Endothelial cell of umbilical vein (primary cell): ENCODE results near the gene NOX5. TPM values are rescaled to one million over a fixed set of nuclear protein-coding genes. Genes with fewer than 3 reads are reported as not detected.

Source experiments
- BruUV-seq: library from RNA; stranded (reverse); fragments of 400-500 nt; replicated peaks from 2 replicates; lab custom pipeline; 2021; lab: Mats Ljungman, UMichigan
- CTCF ChIA-PET: fragments of 300-600, 350-600 bp; sonication (Branson Sonifier 250); formaldehyde crosslinking; loops from one replicate; lab custom pipeline; 2021; ENCODE audit warnings: antibody characterized with exemption, inconsistent platforms; lab: Charles Lee
- POLR2A ChIA-PET: fragments of 300-600, 350-600 bp; sonication (Branson Sonifier 250); formaldehyde crosslinking; loops from one replicate; lab custom pipeline; 2021; ENCODE audit warnings: antibody characterized with exemption, inconsistent platforms; lab: Charles Lee
- DNase-seq: peaks from one replicate; pipeline ENCODE4 v3.0.0-alpha.2; 2011; ENCODE audit warnings: low read depth, low spot score
- FAIRE-seq: peaks from 2 replicates; lab custom pipeline; 2011; peaks lifted over from hg19 to GRCh38; lab: Jason Lieb, UNC
- H2AFZ ChIP-seq: 2 replicates; pipeline ENCODE4 v1.6.0; 2012; ENCODE audit warnings: low read depth, low read length, control low read depth, inconsistent platforms
- H3K27ac ChIP-seq: 2 replicates; pipeline ENCODE4 v1.5.1; 2011; ENCODE audit warnings: low read depth, mild to moderate bottlenecking, control low read depth, low read length, moderate library complexity; ENCODE audit not compliant: insufficient read depth
- H3K27me3 ChIP-seq, 2 experiments: 2 replicates each; pipeline versions ENCODE4 v1.6.0 to v1.6.1; 2011; ENCODE audit warnings: low read length in 2 of 2, mixed read lengths in 1 of 2; ENCODE audit not compliant: control insufficient read depth in 2 of 2, insufficient read depth in 2 of 2
- H3K36me3 ChIP-seq, 2 experiments: 2 replicates in 1 of 2; 3 replicates in 1 of 2; pipeline ENCODE4 v1.5.1; 2011; ENCODE audit warnings: low read length in 2 of 2, mild to moderate bottlenecking in 1 of 2, moderate library complexity in 1 of 2; ENCODE audit not compliant: control insufficient read depth in 2 of 2, insufficient read depth in 2 of 2; ENCODE audit errors: extremely low read depth in 1 of 2
- H3K4me1 ChIP-seq: 3 replicates; pipeline ENCODE4 v1.5.1; 2011; ENCODE audit warnings: mild to moderate bottlenecking, low read length; ENCODE audit not compliant: control insufficient read depth, insufficient read depth; ENCODE audit errors: extremely low read depth
- H3K4me2 ChIP-seq: 2 replicates; pipeline ENCODE4 v1.6.1; 2011; ENCODE audit warnings: low read length, control low read depth, mixed read lengths; ENCODE audit not compliant: insufficient read depth
- H3K4me3 ChIP-seq, 3 experiments: fragments of 200-600 bp in 1 of 3; sonication (generic), shearing (Covaris generic) in 1 of 3; replicated peaks in 1 of 3; 2 replicates each; pipeline ENCODE4 v1.5.1; 2011 to 2016; ENCODE audit warnings: control low read depth in 3 of 3, low read length in 3 of 3, mild to moderate bottlenecking in 2 of 3, inconsistent platforms in 1 of 3, low read depth in 1 of 3, moderate library complexity in 1 of 3; ENCODE audit not compliant: insufficient read depth in 1 of 3
- H3K79me2 ChIP-seq: 2 replicates; pipeline ENCODE4 v1.6.0; 2012; ENCODE audit warnings: low read length, inconsistent platforms; ENCODE audit not compliant: control insufficient read depth, insufficient read depth
- H3K9ac ChIP-seq: replicated peaks from 2 replicates; pipeline ENCODE3; 2011; ENCODE audit warnings: low read length, control low read depth; ENCODE audit not compliant: insufficient read depth; ENCODE audit errors: extremely low read depth
- H3K9me1 ChIP-seq: replicated peaks from 3 replicates; pipeline ENCODE4 v1.6.0; 2011; ENCODE audit warnings: mild to moderate bottlenecking, low read length; ENCODE audit not compliant: control insufficient read depth, insufficient read depth; ENCODE audit errors: extremely low read depth
- H3K9me3 ChIP-seq: replicated peaks from 2 replicates; pipeline ENCODE4 v1.5.1; 2012; ENCODE audit warnings: low read length, inconsistent platforms; ENCODE audit not compliant: control insufficient read depth, insufficient read depth
- H4K20me1 ChIP-seq: replicated peaks from 2 replicates; pipeline ENCODE3; 2011; ENCODE audit warnings: mild to moderate bottlenecking, low read length; ENCODE audit not compliant: control insufficient read depth, insufficient read depth; ENCODE audit errors: extremely low read depth
- EZH2 ChIP-seq: IDR thresholded peaks from 2 replicates; pipeline ENCODE4 v1.6.1; 2012; ENCODE audit warnings: borderline replicate concordance, low read depth, mild to moderate bottlenecking, moderate library complexity, low read length, inconsistent platforms; ENCODE audit not compliant: severe bottlenecking
- FOS ChIP-seq: IDR thresholded peaks from 2 replicates; pipeline ENCODE4 v1.6.1; 2011; ENCODE audit warnings: mild to moderate bottlenecking, low read length, moderate library complexity, borderline replicate concordance; ENCODE audit not compliant: insufficient read depth
- GATA2 ChIP-seq: IDR thresholded peaks from 2 replicates; pipeline ENCODE4 v1.7.0; 2011; ENCODE audit warnings: low read depth, mild to moderate bottlenecking, moderate library complexity, mixed read lengths, low read length; ENCODE audit not compliant: insufficient read length, insufficient read depth
- JUN ChIP-seq: IDR thresholded peaks from 2 replicates; pipeline ENCODE4 v1.6.1; 2011; ENCODE audit warnings: borderline replicate concordance, low read depth; ENCODE audit not compliant: insufficient read length, insufficient read depth
- MYC ChIP-seq: IDR thresholded peaks from one replicate; pipeline ENCODE4 v1.6.1; 2011; ENCODE audit warnings: mild to moderate bottlenecking, low read depth, low read length
- POLR2A ChIP-seq: IDR thresholded peaks from 2 replicates; pipeline ENCODE4 v1.6.1; 2012; ENCODE audit warnings: low read depth, mild to moderate bottlenecking, control low read depth, low read length
- POLR2AphosphoS5 ChIP-seq: IDR thresholded peaks from 2 replicates; pipeline ENCODE4 v1.6.1; 2012; ENCODE audit warnings: low read depth, mild to moderate bottlenecking, control low read depth, low read length, moderate library complexity; ENCODE audit not compliant: insufficient read depth
- dilution Hi-C: fragments of 300-500 bp; cut with MboI; formaldehyde crosslinking; loops from one replicate; pipeline ENCODE4 v1.15.0; 2019; ENCODE audit warnings: low sequenced_read_pairs; ENCODE audit not compliant: extremely low pct_ligation_motif_present
- intact Hi-C: fragments of 100-400 bp; cut with micrococcal nuclease; formaldehyde crosslinking; loops from one replicate; pipeline ENCODE4 v1.10.0; 2022
- polyA plus RNA-seq, 4 experiments: library from polyadenylated mRNA; depleted of rRNA in 3 of 4; stranded (reverse) in 3 of 4; unstranded in 1 of 4; fragments of >200 nt; gene quantifications; 2 replicates each; pipeline versions ENCODE4 v1.2.1 to v1.2.3, GENCODE V29; 2011 to 2012; ENCODE audit warnings: missing spikeins in 1 of 4
- total RNA-seq: library from RNA; stranded (reverse); gene quantifications from 2 replicates; pipeline ENCODE4 v1.2.3, GENCODE V29; 2021
- TF ChIP-seq, protein P1 (sequence below): IDR thresholded peaks from 2 replicates; pipeline ENCODE4 v1.6.1; 2011; ENCODE audit not compliant: insufficient read depth, insufficient read length
- TF ChIP-seq, protein P2 (sequence below), 2 donors: IDR thresholded peaks; 1 replicate in 1 of 2; 2 replicates in 1 of 2; pipeline ENCODE4 v1.5.1; 2011; ENCODE audit warnings: low read length in 2 of 2, mild to moderate bottlenecking in 2 of 2, moderate library complexity in 2 of 2, control low read depth in 1 of 2, inconsistent platforms in 1 of 2, low read depth in 1 of 2; ENCODE audit not compliant: insufficient read depth in 1 of 2; ENCODE audit errors: extremely low read depth in 1 of 2

The NOX5 gene
- total and polyA plus RNA-seq, 2 donors (not counting 3 experiments of a cell fraction or from before 2014, with no cell fraction given), result 0.08 TPM; not detected in 1

DNA sequence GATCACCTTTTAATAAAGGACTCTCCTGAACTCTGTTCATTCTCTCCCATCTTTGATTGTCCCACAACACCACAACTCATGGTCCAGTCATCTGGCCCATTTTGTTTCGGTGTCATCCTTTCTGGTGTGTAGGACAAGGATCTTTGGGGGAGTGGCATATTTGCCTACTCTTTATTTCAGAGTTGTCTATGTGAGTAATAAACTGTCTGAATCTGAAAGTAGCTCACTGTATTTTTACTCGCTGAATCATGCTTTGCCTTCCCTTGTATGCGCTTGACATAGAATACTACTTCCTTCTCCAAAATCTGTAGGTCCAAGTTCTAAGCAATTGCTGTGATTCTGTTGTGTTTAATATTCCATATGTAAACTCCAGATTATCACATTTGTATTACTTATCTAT is 29.9 kb upstream of the NOX5 start:
- Histone ChIP-seq H3K4me3 (no peak overlapping the region), H2AFZ (no peak overlapping the region), H3K27ac (no peak overlapping the region), H3K4me1 (no peaks in the 10 kb centered on the region), H3K9me1 (no peaks in the 10 kb centered on the region), H3K27me3 (peaks cover 0 to 3% of the 10 kb centered on the region in 2 experiments), H3K79me2 (no peaks in the 10 kb centered on the region), H3K4me2 (no peak overlapping the region), H3K9me3 (no peaks in the 10 kb centered on the region), H3K9ac (no peak overlapping the region), H3K36me3 (no peaks in the 10 kb centered on the region), H4K20me1 (no peaks in the 10 kb centered on the region)
- FAIRE-seq, result no peak
- dilution Hi-C loops, result no loop called here
- ChIA-PET CTCF (no interaction called here), POLR2A (no interaction called here)
- TF ChIP-seq MYC, result no peak
- no peak for TF ChIP-seq JUN
- TF ChIP-seq POLR2A, result no peak
- no peak for TF ChIP-seq GATA2
- no peak for TF ChIP-seq POLR2AphosphoS5
- TF ChIP-seq, protein P1, sequence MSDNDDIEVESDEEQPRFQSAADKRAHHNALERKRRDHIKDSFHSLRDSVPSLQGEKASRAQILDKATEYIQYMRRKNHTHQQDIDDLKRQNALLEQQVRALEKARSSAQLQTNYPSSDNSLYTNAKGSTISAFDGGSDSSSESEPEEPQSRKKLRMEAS, result no peak
- no peak for TF ChIP-seq EZH2
- TF ChIP-seq, protein P2, sequence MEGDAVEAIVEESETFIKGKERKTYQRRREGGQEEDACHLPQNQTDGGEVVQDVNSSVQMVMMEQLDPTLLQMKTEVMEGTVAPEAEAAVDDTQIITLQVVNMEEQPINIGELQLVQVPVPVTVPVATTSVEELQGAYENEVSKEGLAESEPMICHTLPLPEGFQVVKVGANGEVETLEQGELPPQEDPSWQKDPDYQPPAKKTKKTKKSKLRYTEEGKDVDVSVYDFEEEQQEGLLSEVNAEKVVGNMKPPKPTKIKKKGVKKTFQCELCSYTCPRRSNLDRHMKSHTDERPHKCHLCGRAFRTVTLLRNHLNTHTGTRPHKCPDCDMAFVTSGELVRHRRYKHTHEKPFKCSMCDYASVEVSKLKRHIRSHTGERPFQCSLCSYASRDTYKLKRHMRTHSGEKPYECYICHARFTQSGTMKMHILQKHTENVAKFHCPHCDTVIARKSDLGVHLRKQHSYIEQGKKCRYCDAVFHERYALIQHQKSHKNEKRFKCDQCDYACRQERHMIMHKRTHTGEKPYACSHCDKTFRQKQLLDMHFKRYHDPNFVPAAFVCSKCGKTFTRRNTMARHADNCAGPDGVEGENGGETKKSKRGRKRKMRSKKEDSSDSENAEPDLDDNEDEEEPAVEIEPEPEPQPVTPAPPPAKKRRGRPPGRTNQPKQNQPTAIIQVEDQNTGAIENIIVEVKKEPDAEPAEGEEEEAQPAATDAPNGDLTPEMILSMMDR (IDR thresholded peaks at IDR 0.05; ENCODE audit: extremely low read depth in 1 of 2, insufficient read depth in 1 of 2, low read depth in 1 of 2, low read length in 2 of 2), result no peak
- TF ChIP-seq FOS, result no peak
- no peak for DNase-seq
- no TSS peak for BruUV-seq
- intact Hi-C loops, result no loop called here
